SU-DHL-6 (cell line): ENCODE results near the gene STK16.

Source experiments
- EZH2phosphoT487 ChIP-seq: fragments of 200-600 bp; sonication (generic), shearing (Covaris generic); conservative IDR thresholded peaks from 2 replicates; pipeline ENCODE4 v1.6.1; 2018; ENCODE audit warnings: mild to moderate bottlenecking, antibody characterized with exemption, low read length, moderate library complexity, mixed read lengths
- TF ChIP-seq, protein P1 (sequence below): fragments of 200-600 bp; sonication (generic); IDR thresholded peaks from one replicate; pipeline ENCODE4 v1.5.1; 2017; ENCODE audit warnings: antibody characterized with exemption, mild to moderate bottlenecking, low read length, moderate library complexity; ENCODE audit not compliant: insufficient read depth, poor library complexity, severe bottlenecking

DNA sequence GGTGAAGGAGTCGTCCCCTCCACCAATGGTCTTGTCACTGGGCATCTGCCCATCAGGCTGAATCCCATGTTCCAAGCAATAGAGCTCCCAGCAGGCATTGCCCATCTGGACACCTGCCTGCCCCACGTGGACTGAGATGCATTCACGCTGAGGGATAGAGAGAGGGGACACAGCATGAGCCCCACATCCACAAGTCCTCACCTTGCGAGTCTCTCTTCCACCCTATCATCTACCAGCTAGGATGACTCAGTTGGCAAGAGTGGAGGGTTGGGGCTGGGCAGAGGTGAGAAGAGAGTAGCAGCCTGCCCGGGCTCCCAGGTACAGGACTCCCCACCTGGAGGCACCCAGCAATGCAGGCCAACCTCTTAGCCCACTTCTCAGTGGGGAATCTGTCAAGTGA is 6.8 kb downstream of the STK16 start:
- TF ChIP-seq, protein P1, sequence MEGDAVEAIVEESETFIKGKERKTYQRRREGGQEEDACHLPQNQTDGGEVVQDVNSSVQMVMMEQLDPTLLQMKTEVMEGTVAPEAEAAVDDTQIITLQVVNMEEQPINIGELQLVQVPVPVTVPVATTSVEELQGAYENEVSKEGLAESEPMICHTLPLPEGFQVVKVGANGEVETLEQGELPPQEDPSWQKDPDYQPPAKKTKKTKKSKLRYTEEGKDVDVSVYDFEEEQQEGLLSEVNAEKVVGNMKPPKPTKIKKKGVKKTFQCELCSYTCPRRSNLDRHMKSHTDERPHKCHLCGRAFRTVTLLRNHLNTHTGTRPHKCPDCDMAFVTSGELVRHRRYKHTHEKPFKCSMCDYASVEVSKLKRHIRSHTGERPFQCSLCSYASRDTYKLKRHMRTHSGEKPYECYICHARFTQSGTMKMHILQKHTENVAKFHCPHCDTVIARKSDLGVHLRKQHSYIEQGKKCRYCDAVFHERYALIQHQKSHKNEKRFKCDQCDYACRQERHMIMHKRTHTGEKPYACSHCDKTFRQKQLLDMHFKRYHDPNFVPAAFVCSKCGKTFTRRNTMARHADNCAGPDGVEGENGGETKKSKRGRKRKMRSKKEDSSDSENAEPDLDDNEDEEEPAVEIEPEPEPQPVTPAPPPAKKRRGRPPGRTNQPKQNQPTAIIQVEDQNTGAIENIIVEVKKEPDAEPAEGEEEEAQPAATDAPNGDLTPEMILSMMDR = no peak
- no peak for TF ChIP-seq EZH2phosphoT487
